MM.1S (cell line): ENCODE measurements around the gene MAP4.

Experiments
- DNase-seq: peaks from one replicate; pipeline ENCODE4 v3.0.0-alpha.2; 2015
- H2AFZ ChIP-seq: fragments of 300-600 bp; sonication (generic); 2 replicates; pipeline ENCODE4 v1.6.0; 2016; ENCODE audit warnings: antibody characterized with exemption, low read length
- H3F3A ChIP-seq: fragments of 300-600 bp; sonication (generic); 2 replicates; pipeline ENCODE4 v1.6.1; 2016; ENCODE audit warnings: mild to moderate bottlenecking, antibody characterized with exemption, low read length, moderate library complexity, mixed read lengths; ENCODE audit not compliant: insufficient read depth
- H3K27ac ChIP-seq: fragments of 300-600 bp; sonication (generic); 2 replicates; pipeline ENCODE4 v1.5.1; 2016; ENCODE audit warnings: mild to moderate bottlenecking, low read length
- H3K27me3 ChIP-seq: fragments of 300-600 bp; sonication (generic); replicated peaks from 2 replicates; pipeline ENCODE4 v1.6.0; 2016; ENCODE audit warnings: low read length; ENCODE audit not compliant: insufficient read depth
- H3K36me3 ChIP-seq: fragments of 300-600 bp; sonication (generic); replicated peaks from 2 replicates; pipeline ENCODE4 v1.6.1; 2016; ENCODE audit warnings: mild to moderate bottlenecking, low read length, mixed read lengths; ENCODE audit not compliant: insufficient read depth
- H3K4me1 ChIP-seq: fragments of 300-600 bp; sonication (generic); 2 replicates; pipeline ENCODE4 v1.6.1; 2016; ENCODE audit warnings: low read length, mixed read lengths
- H3K4me2 ChIP-seq: fragments of 300-600 bp; sonication (generic); 2 replicates; pipeline ENCODE4 v1.6.0; 2016; ENCODE audit warnings: low read depth, low read length
- H3K4me3 ChIP-seq: fragments of 300-600 bp; sonication (generic); 2 replicates; pipeline ENCODE4 v1.5.1; 2016; ENCODE audit warnings: low read length, mixed read lengths
- H3K79me2 ChIP-seq: fragments of 300-600 bp; sonication (generic); 2 replicates; pipeline ENCODE4 v1.6.1; 2016; ENCODE audit warnings: mixed run types, low read length, mixed read lengths
- H3K9ac ChIP-seq: fragments of 300-600 bp; sonication (generic); 2 replicates; pipeline ENCODE4 v1.6.1; 2016; ENCODE audit warnings: low read length, mixed read lengths
- H3K9me2 ChIP-seq: fragments of 300-600 bp; sonication (generic); replicated peaks from 2 replicates; pipeline ENCODE4 v1.6.1; 2016; ENCODE audit warnings: mild to moderate bottlenecking, low read length, mixed read lengths; ENCODE audit not compliant: insufficient read depth
- H3K9me3 ChIP-seq: fragments of 300-600 bp; sonication (generic); replicated peaks from 2 replicates; pipeline ENCODE4 v1.6.1; 2016; ENCODE audit warnings: mild to moderate bottlenecking, low read length, mixed read lengths; ENCODE audit not compliant: insufficient read depth
- H4K20me1 ChIP-seq: fragments of 300-600 bp; sonication (generic); 2 replicates; pipeline ENCODE4 v1.6.1; 2016; ENCODE audit warnings: mild to moderate bottlenecking, low read length, moderate library complexity, mixed read lengths; ENCODE audit not compliant: insufficient read depth
- EZH2 ChIP-seq: fragments of 300-600 bp; sonication (generic); optimal IDR thresholded peaks from 2 replicates; pipeline ENCODE3; 2017; ENCODE audit warnings: low read depth, mild to moderate bottlenecking, antibody characterized with exemption, low read length, mixed read lengths
- EZH2phosphoT487 ChIP-seq: fragments of 300-600 bp; sonication (generic); IDR thresholded peaks from 2 replicates; pipeline ENCODE4 v1.6.1; 2018; ENCODE audit warnings: antibody characterized with exemption, low read length
- TF ChIP-seq, protein P1 (sequence below): fragments of 300-600 bp; sonication (generic); IDR thresholded peaks from 2 replicates; pipeline ENCODE4 v1.5.1; 2016; ENCODE audit warnings: antibody characterized with exemption, low read length, mixed read lengths

The MAP4 gene

DNA sequence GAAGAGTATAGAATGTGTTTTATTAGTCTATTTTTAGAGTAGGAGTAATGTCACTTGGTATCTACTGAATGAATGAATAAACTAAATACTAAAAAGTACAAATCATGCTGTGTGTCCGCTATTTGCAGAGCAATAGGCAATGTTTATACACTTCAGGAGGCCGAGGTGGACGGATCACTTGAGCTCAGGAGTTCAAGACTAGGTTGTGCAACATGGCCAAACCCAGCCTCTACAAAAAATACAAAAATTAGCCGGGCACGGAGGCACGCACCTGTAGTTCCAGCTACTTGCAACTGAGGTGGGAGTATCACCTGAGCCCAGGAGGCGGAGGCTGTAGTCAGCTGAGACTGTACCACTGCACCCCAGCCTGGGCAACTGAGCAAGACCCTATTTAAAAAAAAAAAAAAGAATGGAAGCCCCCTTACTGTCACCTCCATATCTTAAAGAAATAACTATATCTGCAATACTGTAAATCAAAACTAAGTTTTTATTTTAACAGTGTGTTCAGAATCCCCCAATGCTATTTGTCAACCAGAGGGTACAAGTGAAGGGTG is 114.9 kb downstream of the MAP4 start:
- Histone ChIP-seq H3K4me3 (no peak overlapping the region), H2AFZ (no peak overlapping the region), H3K36me3 (no peaks in the 10 kb centered on the region), H3K4me2 (no peak overlapping the region), H3K9me2 (no peaks in the 10 kb centered on the region), H3F3A (no peaks in the 10 kb centered on the region), H3K27ac (no peak overlapping the region), H3K9me3 (no peaks in the 10 kb centered on the region), H3K9ac (no peak overlapping the region), H4K20me1 (no peaks in the 10 kb centered on the region), H3K27me3 (no peaks in the 10 kb centered on the region), H3K79me2 (no peaks in the 10 kb centered on the region), H3K4me1 (no peaks in the 10 kb centered on the region)
- DNase-seq: no peak
- no peak for TF ChIP-seq EZH2
- no peak for TF ChIP-seq EZH2phosphoT487
- TF ChIP-seq, protein P1, sequence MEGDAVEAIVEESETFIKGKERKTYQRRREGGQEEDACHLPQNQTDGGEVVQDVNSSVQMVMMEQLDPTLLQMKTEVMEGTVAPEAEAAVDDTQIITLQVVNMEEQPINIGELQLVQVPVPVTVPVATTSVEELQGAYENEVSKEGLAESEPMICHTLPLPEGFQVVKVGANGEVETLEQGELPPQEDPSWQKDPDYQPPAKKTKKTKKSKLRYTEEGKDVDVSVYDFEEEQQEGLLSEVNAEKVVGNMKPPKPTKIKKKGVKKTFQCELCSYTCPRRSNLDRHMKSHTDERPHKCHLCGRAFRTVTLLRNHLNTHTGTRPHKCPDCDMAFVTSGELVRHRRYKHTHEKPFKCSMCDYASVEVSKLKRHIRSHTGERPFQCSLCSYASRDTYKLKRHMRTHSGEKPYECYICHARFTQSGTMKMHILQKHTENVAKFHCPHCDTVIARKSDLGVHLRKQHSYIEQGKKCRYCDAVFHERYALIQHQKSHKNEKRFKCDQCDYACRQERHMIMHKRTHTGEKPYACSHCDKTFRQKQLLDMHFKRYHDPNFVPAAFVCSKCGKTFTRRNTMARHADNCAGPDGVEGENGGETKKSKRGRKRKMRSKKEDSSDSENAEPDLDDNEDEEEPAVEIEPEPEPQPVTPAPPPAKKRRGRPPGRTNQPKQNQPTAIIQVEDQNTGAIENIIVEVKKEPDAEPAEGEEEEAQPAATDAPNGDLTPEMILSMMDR: no peak

DNA sequence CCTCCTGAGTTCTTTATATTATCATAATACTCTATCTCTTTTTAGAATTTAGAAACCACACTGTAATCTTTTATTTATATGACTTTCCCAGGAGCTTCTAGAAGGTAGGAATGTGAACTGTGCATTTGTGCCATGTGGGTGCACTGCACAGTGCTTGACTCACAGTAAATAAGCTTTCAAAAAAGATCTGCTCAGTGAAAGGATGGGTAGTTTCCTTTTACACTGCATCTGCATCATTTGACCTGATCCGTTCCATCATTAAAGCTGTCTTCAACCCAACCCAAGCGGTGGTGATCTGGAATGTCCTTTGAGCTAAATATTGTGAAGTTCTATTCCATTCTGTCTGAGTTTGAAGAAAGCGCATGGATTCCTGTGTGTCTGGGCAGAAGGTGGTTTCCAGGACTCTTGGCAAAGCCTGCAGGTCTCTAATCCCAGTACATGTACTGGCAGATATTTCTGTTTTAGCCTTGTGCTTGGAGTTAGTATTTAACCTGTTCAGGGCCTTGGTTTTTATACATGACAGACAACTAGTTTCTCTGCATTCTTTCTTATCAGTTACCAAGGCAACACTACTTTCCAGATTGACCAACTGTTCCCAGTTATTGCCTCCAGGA is 116.6 kb downstream of the MAP4 start:
- TF ChIP-seq, protein P1: no peak
- TF ChIP-seq EZH2phosphoT487 (no peak), EZH2 (no peak)
- no peak for DNase-seq
- no peaks in the 10 kb centered on the region for H3K4me1 ChIP-seq
- no peak overlapping the region for H3K27ac ChIP-seq
- H3F3A ChIP-seq: no peaks in the 10 kb centered on the region
- no peaks in the 10 kb centered on the region for H3K36me3 ChIP-seq
- H3K79me2 ChIP-seq: no peaks in the 10 kb centered on the region
- no peak overlapping the region for H3K9ac ChIP-seq
- no peaks in the 10 kb centered on the region for H4K20me1 ChIP-seq
- H3K9me3 ChIP-seq: no peaks in the 10 kb centered on the region
- H3K9me2 ChIP-seq: no peaks in the 10 kb centered on the region
- H2AFZ ChIP-seq: no peak overlapping the region
- H3K4me2 ChIP-seq: no peak overlapping the region
- no peaks in the 10 kb centered on the region for H3K27me3 ChIP-seq
- H3K4me3 ChIP-seq: no peak overlapping the region

DNA sequence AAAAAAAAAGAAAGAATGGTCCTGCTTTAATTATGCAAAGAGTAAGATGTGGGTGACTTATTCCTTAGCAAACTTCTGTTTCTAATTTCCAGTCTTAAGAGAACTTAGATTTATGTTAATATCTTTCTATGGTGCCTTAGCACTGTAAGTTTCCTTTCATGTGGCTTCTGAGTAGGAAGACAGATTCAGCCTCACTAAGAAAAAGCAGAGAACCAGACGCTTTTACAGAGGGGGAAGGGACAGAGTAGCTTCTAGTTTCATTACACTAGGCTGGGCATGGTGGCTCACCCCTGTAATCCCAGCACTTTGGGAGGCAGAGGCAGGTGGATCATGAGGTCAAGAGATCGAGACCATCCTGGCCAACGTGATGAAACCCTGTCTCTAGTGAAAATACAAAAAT is 118.3 kb downstream of the MAP4 start:
- Histone ChIP-seq H3K4me3 (no peak overlapping the region), H3F3A (no peaks in the 10 kb centered on the region), H2AFZ (no peak overlapping the region), H3K4me2 (no peak overlapping the region), H3K9me3 (no peaks in the 10 kb centered on the region), H3K4me1 (no peaks in the 10 kb centered on the region), H3K9me2 (no peaks in the 10 kb centered on the region), H3K79me2 (no peaks in the 10 kb centered on the region), H3K9ac (no peak overlapping the region), H3K36me3 (no peaks in the 10 kb centered on the region), H3K27me3 (no peaks in the 10 kb centered on the region), H3K27ac (no peak overlapping the region), H4K20me1 (no peaks in the 10 kb centered on the region)
- no peak for DNase-seq
- TF ChIP-seq EZH2phosphoT487 (no peak), EZH2 (no peak)
- TF ChIP-seq, protein P1: no peak
